GM19328 (cell line): ENCODE data around the gene PRDM12.
"Not testable (repeated sequence)": the region's sequence is repeated elsewhere in the genome, so short reads cannot be mapped to it uniquely, and the experiment has no call there.

Experiments used
- ATAC-seq: cut with Tn5 transposase; IDR thresholded peaks from one replicate; pipeline ENCODE4 v1.9.1; 2021; ENCODE audit warnings: mild to moderate bottlenecking, moderate library complexity; ENCODE audit not compliant: unreplicated experiment

The PRDM12 gene

GRCh38 chr9:130663258-130663976 is 977 bp upstream of the PRDM12 start:
- ATAC-seq: no peak

GRCh38 chr9:130663977-130664250 is 480 bp upstream of the PRDM12 start:
- ATAC-seq: no peak

GRCh38 chr9:130665029-130665430 is 636 bp downstream of the PRDM12 start:
- ATAC-seq: no peak

- no peak for ATAC-seq
Observed at GRCh38 chr9:130665431-130666392, 1.3 kb downstream of the PRDM12 start.

DNA sequence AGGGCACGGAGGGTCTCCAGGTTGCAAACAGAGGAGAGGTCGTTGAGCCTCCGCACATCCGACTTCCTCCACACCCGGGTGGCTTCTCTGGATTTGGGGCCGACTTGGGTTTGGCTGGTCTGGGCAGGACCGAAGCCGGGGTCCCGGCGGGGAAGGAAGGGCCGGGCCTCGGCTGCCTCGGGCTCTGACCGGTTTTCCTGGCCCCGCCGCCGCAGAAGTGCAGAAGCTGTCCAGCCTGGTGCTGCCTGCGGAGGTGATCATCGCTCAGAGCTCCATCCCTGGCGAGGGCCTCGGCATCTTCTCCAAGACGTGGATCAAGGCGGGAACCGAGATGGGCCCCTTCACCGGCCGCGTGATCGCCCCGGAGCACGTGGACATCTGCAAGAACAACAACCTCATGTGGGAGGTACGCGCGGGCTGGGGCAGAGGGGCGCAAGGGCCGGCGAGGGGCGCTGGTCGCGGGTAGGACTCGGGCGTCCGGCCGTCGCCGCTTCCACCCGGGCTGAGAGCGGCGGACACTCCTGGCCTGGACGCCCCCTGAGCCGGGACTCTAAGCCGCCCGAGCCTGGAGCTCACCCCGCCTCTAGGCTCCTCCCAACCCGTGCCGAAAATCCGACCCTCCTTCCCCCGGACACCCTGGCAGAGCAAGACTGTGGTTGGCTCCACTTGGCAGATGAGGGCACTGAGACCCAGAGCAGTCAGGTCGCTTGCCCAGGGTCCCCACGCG is 2.2 kb downstream of the PRDM12 start:
- ATAC-seq: no peak

- no peak for ATAC-seq
Observed at GRCh38 chr9:130667120-130667435, 2.7 kb downstream of the PRDM12 start.

DNA sequence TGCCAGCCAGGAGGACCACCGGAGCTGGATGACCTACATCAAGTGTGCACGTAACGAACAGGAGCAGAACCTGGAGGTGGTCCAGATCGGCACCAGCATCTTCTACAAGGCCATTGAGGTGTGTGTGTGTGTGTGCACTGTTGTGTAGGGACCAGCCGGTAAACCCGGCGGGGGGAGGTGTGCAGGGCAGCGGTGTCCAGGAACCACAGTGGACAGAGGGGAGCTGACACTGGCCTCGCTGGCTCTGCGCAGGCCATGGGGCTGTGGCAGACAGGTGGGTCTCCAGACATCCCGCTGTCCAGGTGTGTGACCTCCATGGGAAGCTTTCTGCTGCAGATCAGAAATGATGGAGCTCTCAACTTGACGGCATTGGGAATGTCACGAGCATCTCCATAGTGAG is 3.8 kb downstream of the PRDM12 start:
- no peak for ATAC-seq

DNA sequence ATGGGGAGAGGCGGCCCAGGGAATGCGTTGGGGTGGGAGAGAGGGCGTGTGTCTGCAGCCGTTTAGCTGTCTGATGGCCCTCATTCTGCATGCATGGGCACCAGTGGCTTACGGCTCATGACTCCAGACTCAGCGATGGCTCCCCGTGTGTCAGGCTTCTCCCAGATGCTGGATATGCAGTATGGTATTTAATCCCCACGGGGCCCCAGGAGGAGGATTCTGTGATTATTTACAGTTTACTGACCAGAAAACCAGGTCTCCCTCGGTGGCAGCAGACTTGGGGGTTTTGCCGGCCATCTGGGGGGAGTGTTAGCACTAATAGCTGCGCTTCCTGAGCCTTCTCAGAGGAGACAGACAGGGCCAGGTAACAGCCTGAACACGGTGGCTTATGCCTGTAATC is 4.3 kb downstream of the PRDM12 start:
- no peak for ATAC-seq

- no peak for ATAC-seq
Observed at GRCh38 chr9:130669965-130670364, 5.6 kb downstream of the PRDM12 start.

DNA sequence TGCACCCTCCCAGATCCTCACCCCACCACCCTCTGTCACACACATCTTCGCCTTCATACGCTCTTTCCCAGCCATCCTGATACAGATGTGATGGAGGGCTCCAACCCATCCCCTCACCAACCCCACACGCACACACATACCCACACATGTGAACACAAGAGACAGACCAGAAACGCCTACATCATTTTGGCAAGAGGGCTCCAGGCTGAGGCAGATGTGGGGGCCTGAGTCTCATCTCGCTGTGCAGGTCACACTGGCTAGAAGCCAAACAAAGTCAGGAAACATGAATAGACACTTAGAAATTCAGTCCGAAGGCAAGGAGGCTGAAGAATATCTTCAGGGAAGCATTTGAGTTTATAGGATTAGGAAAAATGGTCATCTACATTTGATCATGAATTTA is 6.2 kb downstream of the PRDM12 start:
- ATAC-seq: no peak

DNA sequence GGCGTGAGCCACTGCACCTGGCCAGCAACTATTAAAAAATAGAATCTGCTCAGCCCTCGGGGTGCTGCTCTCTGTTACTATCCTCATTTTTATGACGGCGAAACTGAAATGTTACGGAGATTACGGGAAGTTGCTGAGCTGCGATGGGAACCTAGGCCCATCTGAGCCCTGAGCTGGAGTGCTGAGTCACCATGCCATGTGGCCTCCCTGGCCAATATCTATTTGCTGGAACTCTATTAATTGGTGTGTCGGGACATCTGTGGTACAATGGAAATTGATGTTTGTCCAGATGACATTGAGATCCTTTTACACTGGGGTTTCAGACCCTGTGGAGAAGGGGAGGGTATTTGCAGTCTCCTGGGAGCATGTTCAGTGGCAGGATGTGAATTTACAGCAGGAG is 8.1 kb downstream of the PRDM12 start:
- no peak for ATAC-seq

GRCh38 chr9:130672933-130673615 is 8.7 kb downstream of the PRDM12 start:
- no peak for ATAC-seq

DNA sequence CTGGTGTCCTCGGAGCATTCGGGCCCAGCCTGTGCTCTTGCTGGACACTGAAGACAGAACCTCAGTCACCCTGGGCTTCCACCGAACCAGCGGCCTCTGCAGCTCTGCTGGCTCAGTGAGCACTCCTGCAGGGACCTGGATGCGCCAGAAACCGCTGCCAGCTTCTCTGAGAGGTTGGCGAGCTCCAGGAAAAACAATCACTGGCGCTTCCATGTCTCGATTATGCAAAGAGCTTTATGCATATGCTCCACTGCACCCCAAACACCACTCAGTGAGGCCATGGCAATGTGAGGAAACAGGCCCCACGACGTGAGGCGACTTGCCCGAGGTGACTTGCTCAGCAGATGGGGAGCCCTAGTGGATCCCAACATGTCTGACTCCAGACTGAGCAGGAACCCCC is 11.0 kb downstream of the PRDM12 start:
- no peak for ATAC-seq

- ATAC-seq: no peak
Observed at GRCh38 chr9:130677252-130677651, 12.9 kb downstream of the PRDM12 start.

GRCh38 chr9:130680836-130681768 is 16.7 kb downstream of the PRDM12 start:
- no peak for ATAC-seq

DNA sequence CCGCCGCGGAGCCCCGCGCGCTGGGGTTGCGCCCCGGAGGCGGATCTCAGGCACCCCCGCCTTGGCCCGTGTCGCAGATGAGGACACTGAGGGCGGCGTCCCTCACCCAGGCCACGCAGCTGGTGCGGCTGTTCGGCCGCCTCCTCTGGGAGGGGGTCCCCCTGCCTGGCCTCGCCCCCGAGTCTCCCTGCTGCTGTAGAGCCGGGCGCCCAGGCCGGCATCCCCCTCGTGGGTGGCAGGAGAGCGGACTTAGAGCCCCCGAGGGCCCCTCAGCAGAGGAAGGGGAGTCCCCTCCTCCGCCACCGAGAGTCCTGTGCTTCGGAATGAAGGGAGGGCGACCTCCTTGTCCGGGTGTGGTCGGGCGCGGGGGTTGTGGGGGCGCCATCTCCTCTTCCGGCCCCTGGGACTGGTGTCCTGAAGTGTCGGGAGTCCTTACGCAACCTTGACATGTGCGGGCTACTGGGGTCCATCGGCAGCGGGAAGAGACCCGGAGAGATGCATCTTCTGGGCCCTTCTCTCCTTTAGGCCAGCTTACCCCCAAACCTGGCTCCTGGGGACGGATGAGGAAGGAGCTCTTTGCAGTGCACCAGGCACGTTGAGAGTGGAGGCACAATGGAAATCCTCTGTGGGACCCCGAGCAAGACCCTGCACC is 17.5 kb downstream of the PRDM12 start:
- ATAC-seq: no peak

- ATAC-seq: no peak
Observed at GRCh38 chr9:130682421-130683121, 18.2 kb downstream of the PRDM12 start.

- no peak for ATAC-seq
Observed at GRCh38 chr9:130685104-130685503, 20.7 kb downstream of the PRDM12 start.

DNA sequence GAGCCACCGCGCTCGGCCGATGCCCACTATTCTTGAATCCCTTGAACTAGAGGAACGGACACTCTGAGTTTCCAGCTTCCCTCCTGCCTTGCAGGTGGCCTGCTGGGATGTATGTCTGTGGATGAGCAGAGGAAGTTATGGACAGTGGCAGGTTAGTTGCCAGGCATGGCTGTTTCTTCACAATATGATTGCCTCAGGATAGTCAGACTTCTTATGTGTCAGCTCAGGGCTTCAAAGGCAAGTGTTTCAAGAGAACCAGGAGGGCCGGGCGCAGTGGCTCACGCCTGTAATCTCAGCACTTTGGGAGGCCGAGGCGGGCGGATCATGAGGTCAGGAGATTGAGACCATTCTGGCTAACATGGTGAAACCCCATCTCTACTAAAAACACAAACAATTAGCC is 21.6 kb downstream of the PRDM12 start:
- ATAC-seq: not testable (repeated sequence)
